H9 (cell line): ENCODE measurements around the gene LYPD6. TPM values are rescaled to one million over a fixed set of nuclear protein-coding genes. Genes with fewer than 3 reads are reported as not detected.

ENCODE experiments used
- DNase-seq: peaks from one replicate; pipeline ENCODE4 v3.0.0-alpha.2; 2017
- H2AFZ ChIP-seq: one replicate; pipeline ENCODE4 v1.6.1; 2013; ENCODE audit warnings: mild to moderate bottlenecking, low read length, control low read depth, moderate library complexity
- H2AK5ac ChIP-seq: 2 replicates; pipeline ENCODE4 v1.6.1; 2013; ENCODE audit warnings: low read length, control low read depth, mixed read lengths; ENCODE audit not compliant: insufficient read length
- H2BK120ac ChIP-seq: one replicate; pipeline ENCODE4 v1.6.1; 2013; ENCODE audit warnings: low read depth, mild to moderate bottlenecking, low read length, control low read depth, inconsistent platforms; ENCODE audit not compliant: poor library complexity, severe bottlenecking
- H2BK12ac ChIP-seq: 2 replicates; pipeline ENCODE4 v1.6.1; 2013; ENCODE audit warnings: low read length, control low read depth, mixed read lengths, low read depth; ENCODE audit not compliant: insufficient read length
- H2BK15ac ChIP-seq: 2 replicates; pipeline ENCODE4 v1.6.1; 2013; ENCODE audit warnings: low read depth, low read length, control low read depth
- H2BK20ac ChIP-seq: one replicate; pipeline ENCODE4 v1.6.1; 2013; ENCODE audit warnings: low read depth, mild to moderate bottlenecking, low read length, control low read depth, inconsistent platforms; ENCODE audit not compliant: poor library complexity, severe bottlenecking
- H2BK5ac ChIP-seq: 2 replicates; pipeline ENCODE4 v1.6.1; 2013; ENCODE audit warnings: low read length, control low read depth, mixed read lengths; ENCODE audit not compliant: insufficient read length
- H3K14ac ChIP-seq: 2 replicates; pipeline ENCODE4 v1.6.1; 2013; ENCODE audit warnings: low read length, control low read depth; ENCODE audit not compliant: insufficient read depth
- H3K18ac ChIP-seq: 2 replicates; pipeline ENCODE4 v1.6.1; 2013; ENCODE audit warnings: low read depth, mild to moderate bottlenecking, mixed read lengths, low read length, control low read depth; ENCODE audit not compliant: insufficient read length
- H3K23ac ChIP-seq: 2 replicates; pipeline ENCODE4 v1.6.1; 2013; ENCODE audit warnings: low read length, control low read depth, mixed read lengths, low read depth; ENCODE audit not compliant: insufficient read length
- H3K23me2 ChIP-seq: 2 replicates; pipeline ENCODE4 v1.6.1; 2013; ENCODE audit warnings: low read depth, mild to moderate bottlenecking, mixed read lengths, low read length, control low read depth; ENCODE audit not compliant: insufficient read length, poor library complexity, severe bottlenecking
- H3K27ac ChIP-seq: 2 replicates; pipeline ENCODE4 v1.5.1; 2013; ENCODE audit warnings: low read length, control low read depth, mixed read lengths, low read depth; ENCODE audit not compliant: insufficient read length
- H3K27me3 ChIP-seq: 2 replicates; pipeline ENCODE4 v1.6.1; 2013; ENCODE audit warnings: low read length, control low read depth, inconsistent platforms; ENCODE audit not compliant: insufficient read depth
- H3K4ac ChIP-seq: 2 replicates; pipeline ENCODE4 v1.6.1; 2013; ENCODE audit warnings: low read depth, mild to moderate bottlenecking, control low read depth, inconsistent platforms, low read length, moderate library complexity
- H3K4me1 ChIP-seq: 2 replicates; pipeline ENCODE4 v1.6.1; 2013; ENCODE audit warnings: low read length, control low read depth, inconsistent platforms; ENCODE audit not compliant: insufficient read depth
- H3K4me2 ChIP-seq: 2 replicates; pipeline ENCODE4 v1.6.1; 2013; ENCODE audit warnings: low read length, control low read depth, mixed read lengths; ENCODE audit not compliant: insufficient read length, insufficient read depth
- H3K56ac ChIP-seq: 2 replicates; pipeline ENCODE4 v1.6.1; 2013; ENCODE audit warnings: low read depth, mild to moderate bottlenecking, mixed read lengths, low read length, control low read depth; ENCODE audit not compliant: insufficient read length
- H3K79me1 ChIP-seq: 2 replicates; pipeline ENCODE4 v1.6.1; 2013; ENCODE audit warnings: low read depth, mild to moderate bottlenecking, moderate library complexity, low read length, control low read depth, inconsistent platforms; ENCODE audit not compliant: insufficient read depth, poor library complexity, severe bottlenecking
- H3K79me2 ChIP-seq: 2 replicates; pipeline ENCODE4 v1.6.1; 2013; ENCODE audit warnings: low read length, control low read depth, inconsistent platforms; ENCODE audit not compliant: insufficient read depth
- H3K9ac ChIP-seq: 2 replicates; pipeline ENCODE4 v1.6.1; 2013; ENCODE audit warnings: low read length, control low read depth, mixed read lengths; ENCODE audit not compliant: insufficient read length; ENCODE audit errors: extremely low read depth
- H3K9me3 ChIP-seq: one replicate; pipeline ENCODE4 v1.6.1; 2013; ENCODE audit warnings: low read depth, low read length, inconsistent platforms; ENCODE audit not compliant: control insufficient read depth
- H3T11ph ChIP-seq: one replicate; pipeline ENCODE4 v1.6.1; 2013; ENCODE audit warnings: mild to moderate bottlenecking, low read length, control low read depth, inconsistent platforms
- H4K20me1 ChIP-seq: one replicate; pipeline ENCODE4 v1.6.1; 2013; ENCODE audit not compliant: control insufficient read depth, insufficient read length, insufficient read depth
- H4K5ac ChIP-seq: 2 replicates; pipeline ENCODE4 v1.6.1; 2013; ENCODE audit warnings: low read depth, mild to moderate bottlenecking, mixed read lengths, low read length, control low read depth; ENCODE audit not compliant: insufficient read length
- H4K8ac ChIP-seq: replicated peaks from 2 replicates; pipeline ENCODE4 v1.6.1; 2013; ENCODE audit warnings: low read length, control low read depth, mixed read lengths, low read depth; ENCODE audit not compliant: insufficient read length
- H4K91ac ChIP-seq: 2 replicates; pipeline ENCODE4 v1.6.1; 2013; ENCODE audit warnings: low read depth, mild to moderate bottlenecking, moderate library complexity, mixed read lengths, low read length, control low read depth; ENCODE audit not compliant: insufficient read length
- H3K27ac Mint-ChIP-seq, 3 experiments: 2 replicates in 2 of 3; 3 replicates in 1 of 3; pipeline ENCODE4 v1.8.0; 2020 to 2021; ENCODE audit warnings: mixed read lengths in 3 of 3, mild to moderate bottlenecking in 1 of 3, moderate library complexity in 1 of 3
- H3K27me3 Mint-ChIP-seq: 2 replicates; pipeline ENCODE4 v1.8.0; 2021; ENCODE audit warnings: low read depth, mild to moderate bottlenecking, moderate library complexity, mixed read lengths
- H3K36me3 Mint-ChIP-seq, 3 experiments: 2 replicates in 2 of 3; 3 replicates in 1 of 3; pipeline ENCODE4 v1.8.0; 2020 to 2021; ENCODE audit warnings: low read depth in 3 of 3, mixed read lengths in 3 of 3; ENCODE audit not compliant: insufficient read depth in 1 of 3
- H3K4me1 Mint-ChIP-seq, 2 experiments: 2 replicates each; pipeline ENCODE4 v1.8.0; 2020; ENCODE audit warnings: mixed read lengths in 2 of 2
- H3K4me3 Mint-ChIP-seq, 2 experiments: 2 replicates in 1 of 2; 3 replicates in 1 of 2; pipeline ENCODE4 v1.8.0; 2020 to 2021; ENCODE audit warnings: mild to moderate bottlenecking in 2 of 2, mixed read lengths in 2 of 2, moderate library complexity in 1 of 2
- H3K9me3 Mint-ChIP-seq, 2 experiments: 2 replicates in 1 of 2; 3 replicates in 1 of 2; pipeline ENCODE4 v1.8.0; 2020; ENCODE audit warnings: mild to moderate bottlenecking in 2 of 2, mixed read lengths in 2 of 2, moderate library complexity in 1 of 2
- CTCF ChIP-seq: fragments of 200-600 bp; sonication (generic); conservative IDR thresholded peaks from 3 replicates; pipeline ENCODE4 v1.8.0; 2021; ENCODE audit warnings: antibody characterized with exemption, mild to moderate bottlenecking
- WGBS: extraction: QIAGEN DNeasy Blood & Tissue Kit; methylation state at CpG from one replicate; pipeline ENCODE4 v1.1.7; 2013; ENCODE audit warnings: missing lambda C conversion rate, low lambda C conversion rate, mixed read lengths; ENCODE audit not compliant: insufficient read length; ENCODE audit errors: extremely low coverage; 5-methylcytosine and 5-hydroxymethylcytosine counted together
- total RNA-seq: library from RNA; stranded (reverse); gene quantifications from 2 replicates; pipeline ENCODE4 v1.2.1, GENCODE V29; 2021

The LYPD6 gene
- total RNA-seq, 1 experiment from 2014 or later: 3.0 TPM

- no peak overlapping the region for H4K5ac ChIP-seq
- no peak overlapping the region for H3K23ac ChIP-seq
- WGBS: no CpG with 5 or more reads among the region's 3 CpGs
- DNase-seq: no peak
- H3K79me1 ChIP-seq: no peaks in the 10 kb centered on the region
- no peak overlapping the region for H2BK12ac ChIP-seq
- Mint-ChIP-seq H3K4me1 (peaks cover 6 to 8% of the 10 kb centered on the region in 2 experiments), H3K9me3 (no peaks in the 10 kb centered on the region), H3K36me3 (no peaks in the 10 kb centered on the region), H3K4me3 (no peak overlapping the region), H3K27me3 (no peaks in the 10 kb centered on the region), H3K27ac (no peak overlapping the region)
- H3K9ac ChIP-seq: no peak overlapping the region
- H2AK5ac ChIP-seq: no peak overlapping the region
- H3K18ac ChIP-seq: no peak overlapping the region
- H2BK20ac ChIP-seq: no peak overlapping the region
- no peaks in the 10 kb centered on the region for H3K4me1 ChIP-seq
- no peak overlapping the region for H2AFZ ChIP-seq
- no peak overlapping the region for H2BK5ac ChIP-seq
- no peak overlapping the region for H4K91ac ChIP-seq
- no peaks in the 10 kb centered on the region for H3K9me3 ChIP-seq
- H3K23me2 ChIP-seq: no peaks in the 10 kb centered on the region
- H3T11ph ChIP-seq: no peak overlapping the region
- no peak overlapping the region for H3K27ac ChIP-seq
- no peak overlapping the region for H3K4me2 ChIP-seq
- no peaks in the 10 kb centered on the region for H4K20me1 ChIP-seq
- no peaks in the 10 kb centered on the region for H3K79me2 ChIP-seq
- no peak overlapping the region for H3K4ac ChIP-seq
- no peak overlapping the region for H3K14ac ChIP-seq
- no peak overlapping the region for H4K8ac ChIP-seq
- H2BK120ac ChIP-seq: no peak overlapping the region
- H3K56ac ChIP-seq: no peak overlapping the region
- no peak overlapping the region for H2BK15ac ChIP-seq
- no peak for TF ChIP-seq CTCF
- H3K27me3 ChIP-seq: no peaks in the 10 kb centered on the region
Measured at GRCh38 chr2:149427387-149427786, 97.0 kb downstream of the LYPD6 start.
